ENCODE data around the gene SKIC8.

Gene SKIC8

DNA sequence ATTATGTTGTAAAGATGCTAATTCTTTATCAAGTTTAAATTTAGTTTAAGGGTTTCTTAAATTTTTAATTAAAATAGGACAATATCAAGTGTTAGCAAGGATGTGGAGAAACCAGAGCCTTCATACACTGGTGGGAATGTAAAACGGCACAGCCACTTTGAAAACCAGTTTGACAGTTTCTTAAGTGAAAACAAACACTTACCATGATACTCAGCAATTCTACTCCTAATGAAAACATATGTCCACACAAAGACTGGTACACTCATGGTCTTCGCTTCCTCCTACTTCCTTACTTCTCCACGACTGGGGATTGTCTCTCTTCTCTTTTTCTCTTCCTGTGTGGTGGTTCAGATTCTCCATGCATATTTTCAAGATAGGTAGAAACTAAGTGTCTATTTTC lies 9.2 kb downstream of the SKIC8 start:
- CTCF ChIA-PET = interaction anchor here (1.7 to 1.9 kb wide), 2 partner anchors 9 kb away, joined by 5 to 7 read pairs; partner anchors contain the start of gene SKIC8
- POLR2A ChIA-PET = no interaction called here

DNA sequence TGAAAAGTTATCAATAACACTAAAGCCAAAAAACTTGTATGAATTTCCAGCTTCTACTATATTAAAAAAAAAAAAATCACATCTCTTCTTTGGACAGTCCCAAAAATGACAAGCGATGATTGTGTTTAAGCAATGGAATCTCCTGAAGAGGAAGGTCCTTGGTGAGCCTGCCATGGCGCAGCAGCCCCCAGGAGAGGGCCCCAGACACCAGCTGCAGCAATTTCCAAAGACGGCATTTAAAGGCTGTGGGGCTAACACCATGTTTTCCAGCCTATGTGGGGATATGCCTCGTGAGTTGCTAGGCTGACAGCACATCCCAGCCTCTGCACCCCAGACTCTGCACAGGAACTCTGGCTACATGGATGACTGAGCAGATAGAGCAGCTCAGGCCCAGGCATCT lies 14.7 kb downstream of the SKIC8 start:
- ChIA-PET POLR2A (interaction anchor here (1.1 kb wide), 1 partner anchor 84 kb away, joined by 5 read pairs; no protein-coding TSS in a partner anchor), CTCF (interaction anchor here (0.9 kb wide), 1 partner anchor 14 kb away, joined by 3 read pairs; no protein-coding TSS in a partner anchor)
- peak; percentile 15 for TF ChIP-seq CTCF (IDR thresholded peaks at IDR 0.05; ENCODE audit: control extremely low read depth, extremely low read depth, low read depth, missing control alignments)
- DNase-seq (ENCODE audit: extremely low spot score) = no peak

More for the DNA sequence above, 9.2 kb downstream of the SKIC8 start:
- no peak for DNase-seq (ENCODE audit: extremely low spot score)
- TF ChIP-seq CTCF (IDR thresholded peaks at IDR 0.05; ENCODE audit: control extremely low read depth, extremely low read depth, low read depth, missing control alignments) = no peak

GRCh38 chr15:78282324-78282723 lies 17.1 kb downstream of the SKIC8 start:
- ChIA-PET CTCF (interaction anchor here (1.0 to 2.7 kb wide), 9 partner anchors 9 to 77 kb away, joined by 3 to 9 read pairs (median 3); partner anchors contain the start of gene SKIC8), POLR2A (no interaction called here)
- TF ChIP-seq CTCF (IDR thresholded peaks at IDR 0.05; ENCODE audit: control extremely low read depth, extremely low read depth, low read depth, missing control alignments) = no peak
- DNase-seq (ENCODE audit: extremely low spot score) = no peak

DNA sequence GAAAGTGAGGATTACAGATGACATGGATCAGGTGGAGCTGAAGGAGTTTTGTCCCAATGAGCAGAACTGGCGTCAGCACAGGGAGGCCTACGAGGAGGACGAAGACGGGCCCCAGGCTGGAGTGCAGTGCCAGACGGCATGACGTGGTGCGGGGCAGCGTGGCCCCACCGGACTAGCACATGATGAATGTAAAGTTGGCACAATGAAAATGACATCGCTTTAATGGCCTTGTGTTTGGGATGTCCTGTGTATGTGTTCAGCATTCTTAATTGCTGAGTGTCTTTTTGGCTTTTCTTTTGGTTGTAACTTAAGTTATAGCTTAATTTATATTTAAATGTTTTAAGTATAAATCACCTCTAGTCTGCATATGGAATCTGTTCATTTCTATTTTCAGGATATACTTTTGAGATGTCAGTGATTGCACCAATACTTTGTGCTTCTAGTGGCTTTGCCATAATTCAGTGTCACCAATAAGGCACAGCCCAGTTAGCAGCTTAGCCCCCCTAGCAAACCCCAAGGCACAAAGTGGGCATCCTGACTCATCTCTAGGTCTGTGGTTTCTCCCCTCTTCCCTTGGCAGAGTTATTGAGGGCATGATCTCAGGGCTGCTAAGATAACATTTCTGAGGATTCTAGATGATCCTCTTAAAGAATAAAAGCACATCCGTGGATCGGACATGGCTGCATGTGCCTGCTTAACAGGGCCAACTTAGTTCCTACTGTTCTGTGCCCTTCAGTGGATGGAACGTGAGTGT lies 18.9 kb downstream of the SKIC8 start:
- ChIA-PET POLR2A (no interaction called here), CTCF (interaction anchor here (1.0 to 2.0 kb wide), 3 partner anchors 10 to 11 kb away, joined by 3 to 5 read pairs (median 5); no protein-coding TSS in a partner anchor)
- TF ChIP-seq CTCF (IDR thresholded peaks at IDR 0.05; ENCODE audit: control extremely low read depth, extremely low read depth, low read depth, missing control alignments) = no peak
- DNase-seq (ENCODE audit: extremely low spot score) = no peak

DNA sequence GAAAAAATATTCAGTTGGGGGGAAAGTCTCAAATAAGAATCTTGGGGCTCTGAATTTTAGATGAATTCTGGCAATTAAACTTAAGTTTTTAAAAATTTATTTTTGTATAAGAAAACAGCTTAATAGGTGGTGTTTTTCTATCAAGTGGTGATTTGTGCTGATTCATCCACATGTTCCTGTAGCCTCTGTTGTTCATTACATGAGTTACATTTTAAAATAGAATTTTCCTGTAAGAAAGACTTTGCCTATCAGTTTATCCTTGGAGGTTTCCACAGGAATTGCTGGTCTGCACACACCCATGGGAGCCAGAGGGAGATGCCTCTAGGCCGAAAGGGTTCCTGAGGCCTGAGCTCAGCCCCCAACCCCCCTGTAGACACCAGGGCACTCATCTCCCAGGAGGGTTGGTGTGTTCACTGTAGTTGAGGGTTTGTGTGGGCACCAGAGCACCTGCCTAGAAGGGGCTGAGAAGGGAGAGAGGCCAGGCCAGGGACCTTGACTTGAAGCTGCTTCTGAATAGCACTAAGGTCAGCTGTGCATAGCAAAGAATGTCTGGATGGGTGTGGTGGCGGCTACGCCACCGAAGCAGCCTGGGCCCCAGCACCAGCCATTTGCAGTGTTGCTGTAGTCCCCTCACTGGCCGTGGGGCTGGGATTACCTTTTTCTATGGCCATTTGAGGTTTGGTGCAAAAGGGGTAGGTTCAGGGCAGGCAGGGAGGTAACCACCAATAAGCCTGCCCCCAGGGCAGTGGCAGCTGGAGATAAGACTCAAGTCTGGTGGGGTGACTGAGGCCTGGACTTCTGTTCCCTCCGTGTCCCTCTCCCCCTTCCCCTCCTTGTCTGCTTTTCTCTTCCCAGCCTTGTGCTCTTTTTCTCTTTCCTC lies 23.1 kb downstream of the SKIC8 start:
- ChIA-PET CTCF (no interaction called here), POLR2A (interaction anchor here (0.9 kb wide), 1 partner anchor 26 kb away, joined by 7 read pairs; no protein-coding TSS in a partner anchor)

More for the DNA sequence above, 23.1 kb downstream of the SKIC8 start:
- no peak for TF ChIP-seq CTCF (IDR thresholded peaks at IDR 0.05; ENCODE audit: control extremely low read depth, extremely low read depth, low read depth, missing control alignments)
- DNase-seq (ENCODE audit: extremely low spot score) = no peak
